ENCODE measurements around the gene HOXD10. TPM values are rescaled to one million over a fixed set of nuclear protein-coding genes. Genes with fewer than 3 reads are reported as not detected.
A peak's percentile ranks its signal among the peaks of the same experiment; 100 is the strongest.

HOXD10 gene
- total and polyA plus RNA-seq, 4 donors: not detected

GRCh38 chr2:176152350-176153181, 36.0 kb downstream of the HOXD10 start:
- 15% methylated on average over 48 of the region's 48 CpGs for WGBS
- H3K4me3 ChIP-seq (ENCODE audit: low read depth in 1 of 3, low read length in 3 of 3): no peak overlapping the region
- DNase-seq (ENCODE audit: low spot score): no peak
- peaks cover 6 to 42% (median 21%) of the 10 kb centered on the region in 4 donors for H3K27me3 ChIP-seq (ENCODE audit: control insufficient read depth in 4 of 4, insufficient read depth in 4 of 4, low read length in 3 of 4)
- peaks cover 0 to 2% (median 0%) of the 10 kb centered on the region in 4 donors for H3K9me3 ChIP-seq (ENCODE audit: control insufficient read depth in 4 of 4, low read length in 3 of 4)
- H3K36me3 ChIP-seq (ENCODE audit: control insufficient read depth in 4 of 4, insufficient read depth in 3 of 4, low read depth in 1 of 4, low read length in 3 of 4): no peaks in the 10 kb centered on the region
- no peak overlapping the region for H3K9ac ChIP-seq (ENCODE audit: low read depth in 1 of 2, low read length in 2 of 2)
- TF ChIP-seq TAF1 (conservative IDR thresholded peaks at IDR 0.05): no peak
- no peak for TF ChIP-seq FOXA1 (IDR thresholded peaks at IDR 0.05)
- no peak for TF ChIP-seq RAD21 (IDR thresholded peaks at IDR 0.05)
- no peak for TF ChIP-seq CTCF (IDR thresholded peaks at IDR 0.05; ENCODE audit: low read depth, low read length, missing input control)
- TF ChIP-seq ATF3 (IDR thresholded peaks at IDR 0.05): no peak
- no peak overlapping the region for H3K27ac ChIP-seq (ENCODE audit: low read depth in 1 of 2, low read length in 2 of 2)
- peaks cover 0 to 12% (median 8%) of the 10 kb centered on the region in 4 donors for H3K4me1 ChIP-seq (ENCODE audit: control insufficient read depth in 4 of 4, insufficient read depth in 4 of 4, low read length in 3 of 4)

GRCh38 chr2:176154576-176155252, 38.1 kb downstream of the HOXD10 start:
- Histone ChIP-seq H3K4me3 (ENCODE audit: low read depth in 1 of 3, low read length in 3 of 3) (no peak overlapping the region), H3K9ac (ENCODE audit: low read depth in 1 of 2, low read length in 2 of 2) (no peak overlapping the region), H3K27ac (ENCODE audit: low read depth in 1 of 2, low read length in 2 of 2) (no peak overlapping the region), H3K9me3 (ENCODE audit: control insufficient read depth in 4 of 4, low read length in 3 of 4) (peaks cover 0 to 4% (median 0%) of the 10 kb centered on the region in 4 donors), H3K27me3 (ENCODE audit: control insufficient read depth in 4 of 4, insufficient read depth in 4 of 4, low read length in 3 of 4) (peaks cover 9 to 38% (median 22%) of the 10 kb centered on the region in 4 donors), H3K36me3 (ENCODE audit: control insufficient read depth in 4 of 4, insufficient read depth in 3 of 4, low read depth in 1 of 4, low read length in 3 of 4) (no peaks in the 10 kb centered on the region), H3K4me1 (ENCODE audit: control insufficient read depth in 4 of 4, insufficient read depth in 4 of 4, low read length in 3 of 4) (peaks cover 3 to 12% (median 6%) of the 10 kb centered on the region in 4 donors)
- WGBS: 18% methylated on average over 11 of the region's 11 CpGs
- DNase-seq (ENCODE audit: low spot score): no peak
- TF ChIP-seq HNF4G (IDR thresholded peaks at IDR 0.05) (no peak), FOXA1 (IDR thresholded peaks at IDR 0.05) (no peak), TAF1 (conservative IDR thresholded peaks at IDR 0.05) (no peak), CTCF (IDR thresholded peaks at IDR 0.05; ENCODE audit: low read depth, low read length, missing input control) (no peak), RXRA (IDR thresholded peaks at IDR 0.05) (peak; percentile 51 to 72), HNF4A (conservative IDR thresholded peaks at IDR 0.05) (peak in 1 of 2 donors; percentile 10)

GRCh38 chr2:176155356-176156044, 38.9 kb downstream of the HOXD10 start:
- Histone ChIP-seq H3K36me3 (ENCODE audit: control insufficient read depth in 4 of 4, insufficient read depth in 3 of 4, low read depth in 1 of 4, low read length in 3 of 4) (no peaks in the 10 kb centered on the region), H3K9me3 (ENCODE audit: control insufficient read depth in 4 of 4, low read length in 3 of 4) (peaks cover 0 to 4% (median 0%) of the 10 kb centered on the region in 4 donors), H3K9ac (ENCODE audit: low read depth in 1 of 2, low read length in 2 of 2) (no peak overlapping the region), H3K4me1 (ENCODE audit: control insufficient read depth in 4 of 4, insufficient read depth in 4 of 4, low read length in 3 of 4) (peaks cover 6 to 16% (median 11%) of the 10 kb centered on the region in 4 donors), H3K4me3 (ENCODE audit: low read depth in 1 of 3, low read length in 3 of 3) (no peak overlapping the region), H3K27me3 (ENCODE audit: control insufficient read depth in 4 of 4, insufficient read depth in 4 of 4, low read length in 3 of 4) (peaks cover 9 to 34% (median 25%) of the 10 kb centered on the region in 4 donors), H3K27ac (ENCODE audit: low read depth in 1 of 2, low read length in 2 of 2) (no peak overlapping the region)
- TF ChIP-seq GABPA (IDR thresholded peaks at IDR 0.05 in 1 of 2, conservative IDR thresholded peaks at IDR 0.05 in 1 of 2) (no peak), SP1 (IDR thresholded peaks at IDR 0.05) (no peak), NR2F2 (IDR thresholded peaks at IDR 0.05) (no peak), HNF4A (conservative IDR thresholded peaks at IDR 0.05) (no peak), FOXA1 (IDR thresholded peaks at IDR 0.05) (no peak), HNF4G (IDR thresholded peaks at IDR 0.05) (no peak), YY1 (IDR thresholded peaks at IDR 0.05) (no peak), JUND (IDR thresholded peaks at IDR 0.05) (no peak), TAF1 (conservative IDR thresholded peaks at IDR 0.05) (no peak)
- no peak for DNase-seq (ENCODE audit: low spot score)
- WGBS: 14% methylated on average over 6 of the region's 6 CpGs
